GM18520 (cell line): Measurements from ENCODE around the gene LAIR1.
"Not testable (repeated sequence)": the region's sequence is repeated elsewhere in the genome, so short reads cannot be mapped to it uniquely, and the experiment has no call there.

ENCODE experiments used
- ATAC-seq: cut with Tn5 transposase; IDR thresholded peaks from one replicate; pipeline ENCODE4 v1.9.1; 2021; ENCODE audit not compliant: unreplicated experiment

Gene LAIR1

GRCh38 chr19:54364775-54365257 is at the start of gene LAIR1:
TSS of gene LAIR1 (minus strand) at chr19:54364931. CDS start at chr19:54364804, 127 bp downstream.
- ATAC-seq = no peak

GRCh38 chr19:54414156-54414555 is 49.4 kb upstream of the LAIR1 start:
- ATAC-seq = no peak

GRCh38 chr19:54412877-54413276 is 48.1 kb upstream of the LAIR1 start:
- ATAC-seq = no peak

- ATAC-seq = no peak
These were observed 46.3 kb upstream of the LAIR1 start for GRCh38 chr19:54411033-54411432.

- ATAC-seq = no peak
These were observed 43.8 kb upstream of the LAIR1 start for GRCh38 chr19:54408456-54409026.

- ATAC-seq = no peak
These were observed 43.0 kb upstream of the LAIR1 start for GRCh38 chr19:54407780-54408179.

GRCh38 chr19:54405628-54406027 is 40.9 kb upstream of the LAIR1 start:
- no peak for ATAC-seq

GRCh38 chr19:54403054-54403453 is 38.3 kb upstream of the LAIR1 start:
- no peak for ATAC-seq

- no peak for ATAC-seq
These were observed 36.2 kb upstream of the LAIR1 start for GRCh38 chr19:54400913-54401312.

- no peak for ATAC-seq
These were observed 34.5 kb upstream of the LAIR1 start for GRCh38 chr19:54399189-54399588.

- no peak for ATAC-seq
These were observed 31.0 kb upstream of the LAIR1 start for GRCh38 chr19:54395685-54396084.

- no peak for ATAC-seq
These were observed 28.6 kb upstream of the LAIR1 start for GRCh38 chr19:54393381-54393780.

GRCh38 chr19:54392105-54392504 is 27.4 kb upstream of the LAIR1 start:
- ATAC-seq = no peak

GRCh38 chr19:54391589-54392061 is 26.9 kb upstream of the LAIR1 start:
- ATAC-seq = no peak

GRCh38 chr19:54390942-54391577 is 26.3 kb upstream of the LAIR1 start:
- ATAC-seq = no peak

GRCh38 chr19:54389553-54389952 is 24.8 kb upstream of the LAIR1 start:
- ATAC-seq = no peak

- no peak for ATAC-seq
These were observed 24.0 kb upstream of the LAIR1 start for GRCh38 chr19:54388802-54389139.

GRCh38 chr19:54387991-54388801 is 23.5 kb upstream of the LAIR1 start:
- no peak for ATAC-seq

- ATAC-seq = no peak
These were observed 18.6 kb upstream of the LAIR1 start for GRCh38 chr19:54383330-54383729.

GRCh38 chr19:54382041-54382440 is 17.3 kb upstream of the LAIR1 start:
- not testable (repeated sequence) for ATAC-seq

GRCh38 chr19:54380897-54381296 is 16.2 kb upstream of the LAIR1 start:
- ATAC-seq = no peak

- no peak for ATAC-seq
These were observed 14.5 kb upstream of the LAIR1 start for GRCh38 chr19:54379187-54379678.
